GM19438 (cell line): ENCODE data around the gene ANKRD36.
"Not testable (repeated sequence)": the region's sequence is repeated elsewhere in the genome, so short reads cannot be mapped to it uniquely, and the experiment has no call there.

Experiments
- ATAC-seq: cut with Tn5 transposase; IDR thresholded peaks from one replicate; pipeline ENCODE4 v1.9.1; 2021; ENCODE audit warnings: low read depth; ENCODE audit not compliant: unreplicated experiment

ANKRD36 gene

DNA sequence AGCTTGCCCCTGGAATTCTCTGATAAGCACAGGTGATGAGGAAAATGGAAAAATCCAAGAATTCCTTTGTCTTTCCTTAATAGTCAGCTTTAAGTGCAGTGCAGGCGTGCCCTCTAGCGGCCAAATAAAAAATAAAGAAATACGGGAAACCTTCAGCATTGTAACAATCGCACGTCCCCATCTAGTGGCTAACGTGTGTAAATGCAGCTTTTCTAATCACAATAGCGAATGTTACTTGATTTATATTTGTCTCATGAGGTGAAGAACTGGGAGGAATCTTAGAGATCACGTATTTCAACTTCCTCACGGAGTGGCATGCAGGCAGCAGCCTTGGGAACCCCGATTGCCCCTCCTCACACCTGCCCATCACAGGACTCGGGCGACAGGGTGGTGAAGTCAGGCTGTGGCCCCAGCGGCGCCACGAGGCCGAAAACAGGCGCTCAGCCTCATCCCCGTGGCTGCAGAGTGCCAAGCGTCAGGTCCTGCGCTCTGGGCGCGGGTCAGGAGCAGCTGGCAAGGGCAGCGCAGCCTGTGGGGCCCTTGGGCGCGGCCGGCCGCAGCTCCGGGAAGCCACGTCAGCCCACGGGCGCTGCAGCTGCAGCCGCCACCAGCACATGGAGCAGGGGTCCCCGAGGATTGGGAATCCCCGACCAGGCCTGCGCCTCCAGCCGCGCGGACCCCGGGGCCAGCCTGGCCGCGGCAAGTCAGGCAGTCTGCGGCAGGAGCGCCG is 468 bp upstream of the ANKRD36 start:
- not testable (repeated sequence) for ATAC-seq

DNA sequence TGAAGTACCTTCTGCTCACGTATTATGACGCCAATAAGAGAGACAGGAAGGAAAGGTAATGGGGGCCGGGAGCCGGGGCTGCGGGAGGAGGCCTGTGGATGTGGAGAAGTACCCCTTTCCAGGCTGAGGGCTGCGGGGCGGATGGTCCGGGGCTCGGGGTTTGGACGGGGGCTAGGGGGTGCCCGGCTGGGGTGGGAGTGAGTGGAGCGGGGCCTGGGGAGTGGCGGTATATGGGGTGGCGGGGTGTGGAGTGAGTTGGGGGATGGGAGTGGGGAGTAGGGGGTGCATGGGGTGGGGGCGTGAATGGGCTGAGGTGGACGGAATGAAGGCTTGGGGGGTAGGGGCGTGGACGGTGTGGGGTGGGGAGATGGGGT is 916 bp downstream of the ANKRD36 start:
- ATAC-seq: not testable (repeated sequence)

DNA sequence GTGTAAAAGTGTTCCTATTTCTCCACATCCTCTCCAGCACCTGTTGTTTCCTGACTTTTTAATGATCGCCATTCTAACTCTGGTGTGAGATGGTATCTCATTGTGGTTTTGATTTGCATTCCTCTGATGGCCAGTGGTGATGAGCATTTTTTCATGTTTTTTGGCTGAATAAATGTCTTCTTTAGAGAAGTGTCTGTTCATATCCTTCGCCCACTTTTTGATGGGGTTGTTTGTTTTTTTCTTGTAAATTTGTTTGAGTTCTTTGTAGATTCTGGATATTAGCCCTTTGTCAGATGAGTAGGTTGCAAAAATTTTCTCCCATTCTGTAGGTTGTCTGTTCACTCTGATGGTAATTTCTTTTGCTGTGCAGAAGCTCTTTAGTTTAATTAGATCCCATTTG is 16.1 kb downstream of the ANKRD36 start:
- ATAC-seq: not testable (repeated sequence)

DNA sequence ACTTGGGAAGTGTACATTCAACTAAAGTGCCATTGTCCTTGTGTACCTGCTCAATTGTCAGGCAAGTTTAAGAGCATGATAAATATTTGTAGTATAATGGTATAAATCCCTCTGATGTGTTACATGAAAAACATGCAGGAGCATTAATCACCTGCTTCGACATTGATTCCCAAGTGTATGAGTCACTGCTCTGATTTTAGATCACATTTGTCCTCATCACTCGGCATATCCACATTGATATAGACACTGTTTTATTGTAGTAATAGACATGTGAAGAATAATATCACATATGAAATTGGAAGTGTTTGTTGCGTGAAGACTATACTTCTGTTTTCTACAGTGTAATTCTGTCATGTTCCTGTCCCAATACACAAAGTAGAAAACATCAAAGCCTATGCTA is 31.1 kb downstream of the ANKRD36 start:
- not testable (repeated sequence) for ATAC-seq

DNA sequence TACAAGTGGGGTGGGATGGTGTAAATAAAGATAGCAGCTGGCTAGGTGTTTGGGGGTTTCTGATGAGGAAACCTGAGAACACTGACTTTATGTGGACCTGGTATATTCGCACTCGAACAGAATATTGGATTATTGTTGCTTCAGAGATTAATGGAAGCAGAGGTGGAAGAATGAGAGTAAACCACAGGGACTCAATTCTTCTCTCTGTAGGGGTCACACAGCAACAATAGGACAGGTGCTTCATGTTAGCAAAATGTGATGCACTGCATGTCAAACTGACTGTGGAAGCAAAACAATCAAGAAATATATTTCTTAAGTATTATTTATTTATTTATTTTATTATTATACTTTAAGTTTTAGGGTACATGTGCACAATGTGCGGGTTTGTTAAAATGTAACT is 53.6 kb downstream of the ANKRD36 start:
- not testable (repeated sequence) for ATAC-seq

DNA sequence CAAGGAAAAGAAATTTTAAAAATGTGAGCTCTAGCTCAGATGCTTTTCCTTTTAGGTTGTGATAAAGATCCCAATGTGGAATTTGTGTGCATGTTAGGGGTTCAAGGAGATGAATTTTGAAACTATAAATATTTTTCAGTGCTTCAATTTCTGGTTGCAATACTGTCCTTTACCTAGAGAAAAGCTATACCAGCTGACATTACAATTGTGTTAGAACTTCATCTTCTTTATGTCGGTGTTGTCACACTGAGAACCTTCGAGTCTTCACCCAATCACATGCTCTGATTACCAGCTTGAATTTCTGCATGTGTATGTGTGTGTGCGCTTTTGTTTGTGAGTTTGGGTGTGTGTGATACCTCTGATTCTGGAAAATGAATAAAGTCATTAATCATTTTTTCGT is 55.0 kb downstream of the ANKRD36 start:
- not testable (repeated sequence) for ATAC-seq

DNA sequence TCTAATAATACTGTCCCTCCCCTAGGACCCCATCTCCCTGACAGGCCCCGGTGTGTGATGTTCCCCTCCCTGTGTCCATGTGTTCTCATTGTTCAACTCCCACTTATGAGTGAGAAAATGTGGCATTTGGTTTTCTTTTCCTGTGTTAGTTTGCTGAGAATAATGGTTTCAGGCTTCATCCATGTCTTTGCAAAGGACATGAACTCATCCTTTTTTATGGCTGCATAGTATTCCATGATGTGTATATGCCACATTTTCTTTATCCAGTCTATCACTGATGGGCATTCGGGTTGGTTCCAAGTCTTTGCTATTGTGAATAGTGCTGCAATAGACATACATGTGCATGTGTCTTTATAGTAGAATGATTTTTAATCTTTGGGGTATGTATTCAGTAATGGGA is 55.6 kb downstream of the ANKRD36 start:
- ATAC-seq: not testable (repeated sequence)

DNA sequence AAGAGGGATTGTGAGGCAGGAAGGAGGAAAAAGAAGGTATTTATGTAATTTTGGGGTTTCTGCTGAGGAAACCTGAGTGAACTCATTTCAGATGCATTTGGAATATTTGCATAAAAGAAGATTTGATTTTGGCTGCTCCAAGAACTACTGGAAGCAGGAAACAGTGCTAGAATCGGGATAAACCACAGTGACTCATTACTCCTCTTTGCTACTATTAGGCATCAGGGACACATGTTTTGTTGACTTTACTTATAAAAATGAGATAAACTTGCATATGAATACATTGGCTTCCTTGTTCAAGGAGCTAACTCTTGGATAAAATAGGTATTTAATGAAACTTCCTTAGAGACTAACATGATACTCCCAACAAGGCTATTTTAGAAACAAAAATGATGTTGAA is 67.4 kb downstream of the ANKRD36 start:
- not testable (repeated sequence) for ATAC-seq

DNA sequence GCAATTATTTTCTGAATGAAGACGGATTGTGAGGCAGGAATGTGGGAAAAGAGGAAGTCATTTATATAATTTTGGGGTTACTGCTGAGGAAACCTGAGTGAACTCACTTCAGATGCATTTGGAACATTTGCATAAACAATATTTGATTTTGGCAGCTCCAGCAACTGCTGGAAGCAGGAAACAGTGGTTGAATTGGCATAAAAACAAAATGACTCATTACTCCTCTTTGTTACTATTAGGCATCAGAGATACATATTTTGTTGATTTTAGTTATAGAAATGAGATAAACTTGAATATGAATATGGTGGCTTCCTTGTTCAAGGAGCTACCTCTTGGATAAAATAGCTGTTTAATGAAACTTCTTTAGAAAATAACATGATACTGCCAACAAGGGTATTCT is 82.4 kb downstream of the ANKRD36 start:
- not testable (repeated sequence) for ATAC-seq

DNA sequence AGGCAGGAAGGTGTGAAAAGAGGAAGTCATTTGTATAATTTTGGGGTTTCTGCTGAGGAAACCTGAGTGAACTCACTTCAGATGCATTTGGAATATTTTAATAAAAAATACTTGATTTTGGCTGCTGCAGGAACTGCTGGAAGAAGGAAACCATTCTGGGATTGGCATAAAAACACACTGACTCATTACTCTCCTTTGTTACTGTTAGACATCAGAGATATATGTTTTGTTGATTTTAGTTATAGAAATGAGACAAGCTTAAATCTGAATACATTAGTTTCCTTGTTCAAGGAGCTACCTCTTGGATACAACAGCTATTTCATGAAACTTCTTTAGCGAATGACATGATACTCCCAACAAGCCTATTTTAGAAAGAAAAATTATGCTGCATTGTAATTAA is 84.3 kb downstream of the ANKRD36 start:
- not testable (repeated sequence) for ATAC-seq

DNA sequence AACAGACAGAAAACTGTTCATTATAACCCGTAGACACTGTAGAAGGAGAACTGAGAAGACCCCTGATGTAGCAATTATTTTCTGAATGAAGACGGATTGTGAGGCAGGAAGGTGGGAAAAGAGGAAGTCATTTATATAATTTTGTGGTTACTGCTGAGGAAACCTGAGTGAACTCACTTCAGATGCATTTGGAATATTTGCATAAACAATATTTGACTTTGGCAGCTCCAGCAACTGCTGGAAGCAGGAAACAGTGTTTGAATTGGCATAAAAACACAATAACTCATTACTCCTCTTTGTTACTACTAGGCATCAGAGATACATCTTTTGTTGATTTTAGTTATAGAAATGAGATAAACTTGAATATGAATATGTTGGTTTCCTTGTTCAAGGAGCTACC is 87.9 kb downstream of the ANKRD36 start:
- not testable (repeated sequence) for ATAC-seq

DNA sequence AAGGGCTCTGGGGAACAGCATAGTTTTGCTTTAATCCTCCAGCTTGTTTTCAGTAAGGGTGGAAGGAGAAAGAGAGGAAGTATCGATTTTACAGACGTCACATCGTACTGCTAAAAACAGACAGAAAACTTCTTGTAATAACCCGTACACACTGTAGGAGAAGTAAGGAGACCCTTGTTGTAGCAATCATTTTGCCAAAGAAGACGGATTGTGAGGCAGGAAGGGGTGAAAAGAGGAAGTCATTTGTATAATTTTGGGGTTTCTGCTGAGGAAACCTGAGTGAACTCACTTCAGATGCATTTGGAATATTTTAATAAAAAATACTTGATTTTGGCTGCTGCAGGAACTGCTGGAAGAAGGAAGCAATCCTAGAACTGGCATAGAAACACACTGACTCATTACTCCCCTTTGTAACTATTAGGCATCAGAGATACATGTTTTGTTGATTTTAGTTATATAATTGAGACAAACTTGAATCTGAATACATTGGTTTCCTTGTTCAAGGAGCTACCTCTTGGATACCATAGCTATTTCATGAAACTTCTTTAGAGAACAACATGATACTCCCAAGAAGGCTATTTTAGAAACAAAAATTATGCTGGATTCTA is 89.8 kb downstream of the ANKRD36 start:
- not testable (repeated sequence) for ATAC-seq

DNA sequence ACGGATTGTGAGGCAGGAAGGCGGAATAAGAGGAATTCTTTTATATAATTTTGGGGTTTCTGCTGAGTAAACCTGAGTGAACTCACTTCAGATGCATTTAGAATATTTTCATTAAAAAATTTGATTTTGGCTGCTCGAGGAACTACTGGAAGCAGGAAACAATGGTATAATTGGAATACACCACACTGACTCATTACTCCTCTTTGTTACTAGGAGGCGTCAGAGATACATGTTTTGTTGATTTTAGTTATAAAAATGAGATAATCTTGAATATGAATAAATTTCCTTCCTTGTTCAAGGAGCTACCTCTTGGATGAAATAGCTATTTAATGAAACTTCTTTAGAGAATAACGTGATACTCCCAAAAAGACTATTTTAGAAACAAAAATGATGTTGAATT is 97.4 kb downstream of the ANKRD36 start:
- ATAC-seq: no peak

DNA sequence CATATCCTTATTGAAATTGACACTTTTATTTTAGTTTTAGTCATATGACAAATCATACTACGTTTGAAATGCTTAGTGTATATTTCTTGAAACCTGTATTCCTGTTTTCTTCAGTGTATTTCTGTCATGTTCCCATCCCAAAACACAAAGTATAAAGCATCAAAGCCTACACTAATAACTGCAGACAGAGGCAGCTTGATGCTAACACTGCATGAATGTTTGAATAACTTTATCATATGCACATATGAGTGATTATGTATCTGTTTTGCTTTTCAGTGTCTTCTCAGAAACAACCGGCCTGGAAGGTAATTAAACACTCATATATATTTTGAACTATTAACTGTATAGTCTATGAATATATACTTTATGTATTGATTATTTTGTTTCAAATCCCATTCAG is 102.1 kb downstream of the ANKRD36 start:
- ATAC-seq: not testable (repeated sequence)

DNA sequence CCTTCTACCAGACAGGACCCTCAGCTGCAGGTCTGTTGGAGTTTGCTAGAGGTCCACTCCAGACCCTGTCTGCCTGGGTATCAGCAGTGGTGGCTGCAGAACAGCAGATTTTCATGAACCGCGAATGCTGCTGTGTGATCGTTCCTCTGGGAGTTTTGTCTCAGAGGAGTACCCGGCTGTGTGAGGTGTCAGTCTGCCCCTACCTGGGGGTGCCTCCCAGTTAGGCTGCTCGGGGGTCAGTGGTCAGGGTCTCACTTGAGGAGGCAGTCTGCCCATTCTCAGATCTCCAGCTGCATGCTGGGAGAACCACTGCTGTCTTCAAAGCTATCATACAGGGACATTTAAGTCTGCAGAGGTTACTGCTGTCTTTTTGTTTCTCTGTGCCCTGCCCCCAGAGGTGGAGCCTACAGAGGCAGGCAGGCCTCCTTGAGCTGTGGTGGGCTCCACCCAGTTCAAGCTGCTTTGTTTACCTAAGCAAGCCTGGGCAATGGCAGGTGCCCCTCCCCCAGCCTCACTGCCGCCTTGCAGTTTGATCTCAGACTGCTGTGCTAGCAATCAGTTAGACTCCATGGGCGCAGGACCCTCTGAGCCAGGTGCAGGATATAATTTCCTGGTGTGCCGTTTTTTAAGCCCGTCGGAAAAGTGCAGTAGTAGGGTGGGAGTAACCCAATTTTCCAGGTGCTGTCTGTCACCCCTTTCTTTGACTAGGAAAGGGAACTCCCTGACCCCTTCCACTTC is 118.1 kb downstream of the ANKRD36 start:
- not testable (repeated sequence) for ATAC-seq

DNA sequence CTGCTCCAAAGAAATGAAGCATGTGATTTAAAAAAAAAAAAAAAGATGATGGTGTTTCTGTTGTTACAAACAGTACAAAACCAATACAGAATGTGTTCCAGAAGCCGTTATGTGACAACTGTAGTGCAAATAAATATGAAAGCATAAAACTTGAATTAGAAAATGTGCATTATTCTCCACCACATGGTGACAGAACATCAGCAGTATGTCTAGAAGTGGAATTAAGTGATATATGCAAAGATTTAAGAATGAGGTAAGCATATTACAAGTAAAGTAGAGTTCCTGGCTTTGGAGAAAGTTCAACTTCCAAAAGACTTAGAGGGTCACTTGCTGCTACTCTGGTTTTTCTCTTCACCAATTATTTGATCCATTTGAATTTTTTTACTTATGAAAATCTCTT is 120.0 kb downstream of the ANKRD36 start:
- ATAC-seq: not testable (repeated sequence)

DNA sequence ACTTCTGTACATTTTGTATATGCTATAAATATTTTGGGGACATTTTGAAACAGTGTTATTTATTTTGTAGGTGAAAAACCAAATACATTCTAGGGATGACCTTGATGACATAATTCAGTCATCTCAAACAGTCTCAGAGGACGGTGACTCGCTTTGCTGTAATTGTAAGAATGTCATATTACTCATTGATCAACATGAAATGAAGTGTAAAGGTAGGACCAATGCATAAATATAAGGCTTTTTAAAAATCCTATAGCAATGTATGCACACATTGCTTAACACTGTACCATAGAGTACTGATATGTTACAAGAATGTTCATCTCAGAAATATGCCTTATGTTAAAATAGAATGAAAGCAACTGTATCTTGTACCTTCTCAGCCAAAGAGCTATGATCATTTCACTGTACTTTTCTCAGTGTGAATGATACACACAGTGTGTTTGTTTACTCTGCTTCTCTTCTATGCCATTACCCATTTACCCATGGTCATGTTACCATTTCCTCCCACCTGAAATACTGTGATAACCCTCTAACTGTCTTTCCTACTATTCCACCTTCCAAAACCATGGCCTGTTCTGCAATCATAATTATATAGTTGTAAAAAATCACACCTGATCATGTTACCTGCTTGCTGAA is 120.8 kb downstream of the ANKRD36 start:
- ATAC-seq: not testable (repeated sequence)

DNA sequence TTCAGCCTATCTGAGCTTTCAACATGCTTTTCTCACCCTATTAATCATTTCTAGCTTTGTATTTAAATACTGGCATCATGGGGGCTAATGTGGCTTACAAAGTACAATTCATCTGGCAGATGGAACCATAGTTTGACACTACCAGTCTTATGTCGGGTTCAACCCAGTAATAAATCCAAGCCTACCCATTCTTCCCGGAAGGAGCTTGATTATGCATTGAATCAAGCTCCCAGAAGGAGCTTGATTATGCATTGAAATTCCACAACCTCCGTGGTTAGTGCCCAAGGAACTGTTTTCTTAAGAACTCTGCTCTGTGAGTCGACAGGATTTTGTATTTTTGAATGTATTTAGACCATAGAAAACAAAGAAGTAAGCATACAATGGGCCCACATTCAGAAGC is 148.2 kb downstream of the ANKRD36 start:
- not testable (repeated sequence) for ATAC-seq

DNA sequence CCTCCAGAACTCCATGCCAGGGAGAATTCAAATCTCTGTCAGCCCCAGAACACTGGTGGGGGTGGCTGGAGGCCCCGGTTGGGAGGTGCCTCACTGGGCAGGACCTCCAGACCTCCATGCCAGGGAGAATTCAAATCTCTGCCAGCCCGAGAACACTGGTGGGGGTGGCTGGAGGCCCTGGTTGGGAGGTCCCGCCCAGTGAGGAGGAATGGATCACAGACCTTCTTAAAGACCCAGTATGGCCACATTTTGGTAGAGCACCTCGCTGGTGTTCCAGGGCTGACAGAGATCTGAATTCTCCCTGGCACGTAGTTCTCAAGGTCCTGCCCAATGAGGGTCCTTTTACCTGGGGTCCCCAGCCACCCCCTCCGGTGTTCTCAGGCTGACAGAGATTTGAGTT is 153.5 kb downstream of the ANKRD36 start:
- ATAC-seq: not testable (repeated sequence)

DNA sequence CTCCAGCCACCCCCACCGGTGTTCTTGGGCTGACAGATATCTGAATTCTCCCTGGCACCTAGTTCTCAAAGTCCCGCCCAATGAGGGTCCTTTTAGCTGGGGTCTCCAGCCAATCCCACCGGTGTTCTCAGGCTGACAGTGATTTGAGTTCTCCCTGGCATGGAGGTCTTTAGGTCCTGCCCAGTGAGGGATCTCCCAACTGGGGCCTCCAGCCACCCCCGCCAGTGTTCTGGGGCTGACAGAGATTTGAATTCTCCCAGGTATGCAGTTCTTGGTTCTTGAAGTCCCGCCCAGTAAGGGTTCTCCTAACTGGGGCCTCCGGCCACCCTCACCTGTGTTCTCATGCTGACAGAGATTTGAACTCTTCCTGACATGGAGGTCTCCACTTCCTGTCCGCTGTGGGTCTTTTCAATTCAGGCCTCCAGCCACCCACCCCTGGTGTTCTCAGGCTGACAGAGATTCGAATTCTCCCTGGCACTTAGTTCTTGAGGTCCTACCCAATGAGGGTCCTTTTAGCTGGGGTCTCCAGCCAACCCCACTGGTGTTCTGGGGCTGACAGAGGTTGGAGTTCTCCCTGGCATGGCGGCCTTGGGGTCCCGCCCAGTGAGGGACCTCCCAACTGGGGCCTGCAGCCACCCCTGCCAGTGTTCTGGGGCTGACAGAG is 154.6 kb downstream of the ANKRD36 start:
- no peak for ATAC-seq
